Psoas muscle (tissue), 8 donors: ENCODE results near the gene TMPRSS9. TPM values are rescaled to one million over a fixed set of nuclear protein-coding genes. Genes with fewer than 3 reads are reported as not detected.
"Not testable (repeated sequence)": the region's sequence is repeated elsewhere in the genome, so short reads cannot be mapped to it uniquely, and the experiment has no call there.

Source experiments
- ATAC-seq, 4 donors: fragments of 200-7000 bp; cut with Tn5 transposase; one replicate each; pipeline ENCODE4 v1.9.1; 2020; ENCODE audit warnings: moderate library complexity in 3 of 4, mild to moderate bottlenecking in 2 of 4
- DNase-seq, 2 donors: peaks; one replicate each; pipeline ENCODE4 v3.0.0-alpha.2; 2020
- H3K27ac ChIP-seq: fragments of 200-600 bp; one replicate; pipeline ENCODE4 v1.8.0; 2022
- H3K27me3 ChIP-seq, 3 donors: fragments of 200-600 bp in 1 of 3; one replicate each; pipeline versions ENCODE4 v1.6.1 to v1.8.0; 2013 to 2022; ENCODE audit warnings: low read length in 2 of 3, mild to moderate bottlenecking in 2 of 3, moderate library complexity in 1 of 3; ENCODE audit not compliant: insufficient read depth in 3 of 3
- H3K36me3 ChIP-seq, 2 donors: fragments of 200-600 bp in 1 of 2; one replicate each; pipeline versions ENCODE4 v1.6.1 to v1.8.0; 2013 to 2022; ENCODE audit warnings: low read depth in 1 of 2, mild to moderate bottlenecking in 1 of 2, moderate library complexity in 1 of 2; ENCODE audit not compliant: insufficient read depth in 1 of 2
- H3K4me1 ChIP-seq: fragments of 200-600 bp; one replicate; pipeline ENCODE4 v1.8.0; 2022
- H3K4me3 ChIP-seq: fragments of 200-600 bp; one replicate; pipeline ENCODE4 v1.8.0; 2022; ENCODE audit warnings: mild to moderate bottlenecking
- H3K9me3 ChIP-seq: fragments of 200-600 bp; one replicate; pipeline ENCODE4 v1.8.0; 2022
- CTCF ChIP-seq: fragments of 200-600 bp; IDR thresholded peaks from one replicate; pipeline ENCODE4 v1.8.0; 2022; ENCODE audit warnings: antibody characterized with exemption
- WGBS, 3 donors: extraction: QIAGEN DNeasy Blood & Tissue Kit; methylation state at CpG; one replicate each; pipeline versions ENCODE4 v1.1.6 to v1.1.7; 2013; 5-methylcytosine and 5-hydroxymethylcytosine counted together
- intact Hi-C, 2 donors: fragments of 100-400 bp; cut with DNase I; formaldehyde crosslinking; loops; one replicate each; pipeline versions ENCODE4 v1.11.0 to v1.14.2; 2022
- polyA plus RNA-seq, 3 donors: library from polyadenylated mRNA; stranded (reverse); fragments of 200-250 nt; gene quantifications; one replicate each; pipeline ENCODE4 v1.2.3, GENCODE V29; 2013
- total RNA-seq, 4 donors: library from RNA; stranded (reverse); fragmentation: NEBNext Ultra II Directional in 2 of 4; extraction: Animal tissue kit (Norgen Biotek cat#: 25700) in 2 of 4; gene quantifications; one replicate each; pipeline versions ENCODE4 v1.2.1 to v1.2.4, GENCODE V29; 2021 to 2023
- donor health status: healthy with polysubstance abuse.
- donor health status: DM: no; HTN: no; CAD: no; lungs with moderate emphysema.
- donor health status: Bipolar disorder and iron deficiency.
- donor health status: healthy.
- donor health status: DM: yes; HTN: yes; CAD: no.
- donor health status: DM: no; HTN: no; CAD: no.
- donor health status: DM: no; HTN: no; CAD: no.
- donor health status: DM: yes; HTN: yes; CAD: no.

Gene TMPRSS9
- total and polyA plus RNA-seq, 7 donors: 0.17 TPM; not detected in 6

DNA sequence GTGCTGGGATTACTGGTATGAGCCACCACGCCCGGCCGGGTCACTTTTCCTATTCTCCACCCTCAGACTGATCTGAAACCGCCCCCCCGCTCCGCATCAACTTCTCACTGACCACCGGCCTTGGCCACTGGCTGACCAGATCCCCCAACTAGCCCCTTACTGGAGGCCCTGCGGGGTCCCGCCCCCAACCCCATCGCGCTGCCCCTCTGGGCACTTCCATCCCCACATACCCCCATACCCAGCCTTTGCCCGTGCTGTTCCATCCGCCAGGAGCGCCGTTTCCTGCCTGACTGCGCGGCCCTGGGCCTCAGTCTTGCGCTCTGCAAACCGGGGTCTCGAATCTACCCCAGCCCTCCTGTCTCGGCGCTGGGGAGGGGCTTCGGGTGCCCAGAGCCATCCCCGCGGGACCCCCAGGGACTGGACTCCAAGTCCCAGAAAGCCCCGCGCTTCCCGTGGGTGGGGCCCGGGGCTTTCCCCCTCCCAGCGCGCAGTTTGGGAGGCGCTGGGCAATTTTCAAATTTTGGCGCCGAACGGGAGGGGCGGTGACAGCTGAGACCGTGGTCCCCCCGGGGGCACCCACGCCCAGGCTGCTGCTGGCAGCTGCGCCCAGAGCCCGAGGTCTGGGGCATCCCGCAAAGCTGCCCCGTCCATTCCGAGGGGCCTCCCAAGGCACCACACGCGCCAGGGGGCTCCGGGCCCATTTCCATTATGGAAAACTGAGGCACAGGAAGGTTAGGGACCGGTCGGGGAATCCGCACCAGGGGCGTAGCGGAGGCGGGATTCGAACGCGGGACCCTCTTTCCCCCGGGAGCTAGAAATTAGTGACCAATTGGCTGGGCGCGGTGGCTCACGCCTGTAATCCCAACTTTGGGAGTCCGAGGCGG is 101.9 kb downstream of the TMPRSS9 start:
- H3K27ac ChIP-seq: no peak overlapping the region
- H3K9me3 ChIP-seq: no peaks in the 10 kb centered on the region
- ATAC-seq: peak; percentile 36 to 73 (median 46)
- no peaks in the 10 kb centered on the region for H3K36me3 ChIP-seq
- peaks cover 8% of the 10 kb centered on the region for H3K4me1 ChIP-seq
- no peak for TF ChIP-seq CTCF
- intact Hi-C loops: no loop called here
- DNase-seq: peak; percentile 63 to 70
- H3K27me3 ChIP-seq: no peaks in the 10 kb centered on the region
- H3K4me3 ChIP-seq: peak overlapping the region; percentile 79
- WGBS, 3 donors: 3% methylated on average over 57 to 62 of the region's 62 CpGs

- DNase-seq (peak; percentile 87 to 92), ATAC-seq (peak; percentile 61 to 78 (median 67))
- Histone ChIP-seq H3K27me3 (no peaks in the 10 kb centered on the region), H3K9me3 (no peaks in the 10 kb centered on the region), H3K36me3 (no peaks in the 10 kb centered on the region), H3K4me1 (peaks cover 8% of the 10 kb centered on the region), H3K4me3 (peak overlapping the region; percentile 79), H3K27ac (no peak overlapping the region)
- WGBS, 3 donors: 5 to 11% (median 8%) methylated on average over 43 to 46 of the region's 46 CpGs
- TF ChIP-seq CTCF: no peak
- intact Hi-C loops: no loop called here
These were observed 102.8 kb downstream of the TMPRSS9 start for GRCh38 chr19:2462635-2463421.

DNA sequence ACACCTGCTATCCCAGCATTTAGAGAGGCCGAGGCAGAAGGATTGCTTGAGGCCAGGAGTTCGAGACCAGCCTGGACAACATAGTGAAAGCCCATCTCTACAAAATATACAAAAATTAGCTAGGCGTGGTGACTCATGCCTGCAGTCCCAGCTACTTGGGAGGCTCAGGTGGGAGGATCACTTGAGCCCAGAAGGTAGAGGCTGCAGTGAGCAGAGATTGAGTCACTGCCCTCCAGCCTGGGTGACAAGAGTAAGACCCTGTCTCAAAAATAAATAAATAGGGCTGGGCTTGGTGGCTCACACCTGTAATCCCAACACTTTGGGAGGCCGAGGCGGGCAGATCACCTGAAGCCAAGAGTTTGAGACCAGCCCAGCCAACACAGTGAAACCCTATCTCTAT is 103.6 kb downstream of the TMPRSS9 start:
- H3K36me3 ChIP-seq, DNase-seq, H3K4me3 ChIP-seq, intact Hi-C loops, ATAC-seq, H3K9me3 ChIP-seq, H3K4me1 ChIP-seq, H3K27me3 ChIP-seq, H3K27ac ChIP-seq: not testable (repeated sequence)
- WGBS, 3 donors: 94 to 98% (median 95%) methylated on average over 5 of the region's 5 CpGs

DNA sequence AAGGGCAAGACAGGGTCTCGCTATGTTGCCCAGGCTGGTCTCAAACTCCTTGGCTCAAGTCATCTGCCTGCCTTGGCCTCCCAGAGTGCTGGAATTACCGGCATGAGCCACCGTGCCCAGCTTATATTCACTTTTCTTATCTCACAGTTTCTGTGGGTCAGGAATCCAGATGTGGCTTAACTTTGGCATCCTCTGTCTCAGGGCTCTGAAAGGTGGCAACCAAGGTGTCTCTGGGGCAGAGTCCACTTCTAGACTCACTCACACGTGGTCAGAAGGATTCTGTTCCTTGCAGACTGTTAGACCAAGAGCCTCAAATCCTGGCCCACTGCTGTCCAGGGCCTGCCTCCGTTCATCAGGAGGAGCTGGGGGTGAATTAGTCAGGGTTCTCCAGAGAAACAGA is 104.3 kb downstream of the TMPRSS9 start:
- DNase-seq (no peak), ATAC-seq (no peak)
- intact Hi-C loops: no loop called here
- Histone ChIP-seq H3K27me3 (no peaks in the 10 kb centered on the region), H3K9me3 (no peaks in the 10 kb centered on the region), H3K4me1 (peaks cover 8% of the 10 kb centered on the region), H3K36me3 (no peaks in the 10 kb centered on the region), H3K27ac (no peak overlapping the region), H3K4me3 (no peak overlapping the region)
- TF ChIP-seq CTCF: no peak
- 49 to 61% (median 55%) methylated on average over 5 of the region's 5 CpGs for WGBS, 3 donors

GRCh38 chr19:2468596-2468995 is 108.5 kb downstream of the TMPRSS9 start:
- intact Hi-C loops: no loop called here

More at GRCh38 chr19:2468596-2468995, 108.5 kb downstream of the TMPRSS9 start:
- H3K9me3 ChIP-seq: no peaks in the 10 kb centered on the region
- no peaks in the 10 kb centered on the region for H3K4me1 ChIP-seq
- no peak overlapping the region for H3K27ac ChIP-seq
- WGBS, 3 donors: 68 to 76% (median 69%) methylated on average over 12 of the region's 12 CpGs
- H3K36me3 ChIP-seq: no peaks in the 10 kb centered on the region
- H3K27me3 ChIP-seq: no peaks in the 10 kb centered on the region
- ATAC-seq (no peak), DNase-seq (no peak)
- H3K4me3 ChIP-seq: no peak overlapping the region
- no peak for TF ChIP-seq CTCF
